CD4-positive, alpha-beta memory T cell (primary cell): ENCODE data around the gene AOPEP. TPM values are rescaled to one million over a fixed set of nuclear protein-coding genes. Genes with fewer than 3 reads are reported as not detected.
A peak's percentile ranks its signal among the peaks of the same experiment; 100 is the strongest.

Experiments
- CTCF ChIA-PET: fragments of 350-600 bp; sonication (Branson Sonifier 250); formaldehyde crosslinking; loops from one replicate; lab custom pipeline; 2021; ENCODE audit warnings: inconsistent platforms; ENCODE audit not compliant: partially characterized antibody; lab: Charles Lee
- POLR2A ChIA-PET: fragments of 350-600 bp; sonication (Branson Sonifier 250); formaldehyde crosslinking; loops from one replicate; lab custom pipeline; 2021; ENCODE audit not compliant: partially characterized antibody; lab: Charles Lee
- DNase-seq, 5 donors: peaks; one replicate each; pipeline versions ENCODE4 v3.0.0 to v3.0.0-alpha.2; 2020 to 2022; ENCODE audit warnings: mixed read lengths in 1 of 5
- H3K27ac ChIP-seq: one replicate; pipeline ENCODE4 v1.7.0; 2013; ENCODE audit warnings: low read depth, low read length
- H3K27me3 ChIP-seq: 2 replicates; pipeline ENCODE4 v1.7.0; 2013; ENCODE audit warnings: mild to moderate bottlenecking, low read length, moderate library complexity; ENCODE audit not compliant: insufficient read depth
- H3K36me3 ChIP-seq: 2 replicates; pipeline ENCODE4 v1.7.0; 2013; ENCODE audit warnings: mild to moderate bottlenecking, low read length, moderate library complexity; ENCODE audit not compliant: insufficient read depth
- H3K4me1 ChIP-seq: 2 replicates; pipeline ENCODE4 v1.7.0; 2013; ENCODE audit warnings: mild to moderate bottlenecking, low read length, moderate library complexity; ENCODE audit not compliant: insufficient read depth
- H3K4me3 ChIP-seq, 2 donors: one replicate each; pipeline ENCODE4 v1.7.0; 2013; ENCODE audit warnings: low read length in 2 of 2, mild to moderate bottlenecking in 1 of 2
- H3K9me3 ChIP-seq, 2 donors: one replicate each; pipeline ENCODE4 v1.7.0; 2013; ENCODE audit warnings: low read length in 2 of 2, control low read depth in 1 of 2; ENCODE audit not compliant: control insufficient read depth in 1 of 2
- H3K27ac Mint-ChIP-seq, 7 donors: one replicate each; pipeline ENCODE4 v1.8.0; 2020 to 2021; ENCODE audit warnings: mixed read lengths in 7 of 7, mild to moderate bottlenecking in 6 of 7, inconsistent platforms in 3 of 7, moderate library complexity in 3 of 7
- H3K27me3 Mint-ChIP-seq, 2 donors: one replicate each; pipeline ENCODE4 v1.8.0; 2020 to 2021; ENCODE audit warnings: mixed read lengths in 2 of 2
- H3K36me3 Mint-ChIP-seq, 2 donors: one replicate each; pipeline ENCODE4 v1.8.0; 2020 to 2021; ENCODE audit warnings: mixed read lengths in 2 of 2, inconsistent platforms in 1 of 2, mild to moderate bottlenecking in 1 of 2
- H3K4me1 Mint-ChIP-seq, 4 donors: one replicate each; pipeline ENCODE4 v1.8.0; 2020 to 2021; ENCODE audit warnings: mixed read lengths in 4 of 4, mild to moderate bottlenecking in 1 of 4
- H3K4me3 Mint-ChIP-seq, 8 donors: one replicate each; pipeline ENCODE4 v1.8.0; 2020 to 2021; ENCODE audit warnings: mixed read lengths in 8 of 8, mild to moderate bottlenecking in 7 of 8, moderate library complexity in 6 of 8, inconsistent platforms in 3 of 8
- H3K9me3 Mint-ChIP-seq, 8 donors: one replicate each; pipeline ENCODE4 v1.8.0; 2020 to 2021; ENCODE audit warnings: mixed read lengths in 8 of 8, mild to moderate bottlenecking in 5 of 8, inconsistent platforms in 3 of 8, moderate library complexity in 1 of 8
- intact Hi-C: fragments of 100-400 bp; cut with micrococcal nuclease; formaldehyde crosslinking; loops from one replicate; pipeline ENCODE4 v1.15.1; 2023
- polyA plus RNA-seq, 2 donors: library from polyadenylated mRNA; unstranded; fragments of 300-500 nt; fragmentation: Illumina TruSeq; gene quantifications; one replicate each; pipeline ENCODE4 v1.2.3, GENCODE V29; 2021
- total RNA-seq, 2 experiments: library from RNA; stranded (reverse); gene quantifications; one replicate each; pipeline ENCODE4 v1.2.3, GENCODE V29; 2021

Gene AOPEP
- total and polyA plus RNA-seq, 4 experiments from 2014 or later = 3.1 to 11.7 (median 7.6) TPM

DNA sequence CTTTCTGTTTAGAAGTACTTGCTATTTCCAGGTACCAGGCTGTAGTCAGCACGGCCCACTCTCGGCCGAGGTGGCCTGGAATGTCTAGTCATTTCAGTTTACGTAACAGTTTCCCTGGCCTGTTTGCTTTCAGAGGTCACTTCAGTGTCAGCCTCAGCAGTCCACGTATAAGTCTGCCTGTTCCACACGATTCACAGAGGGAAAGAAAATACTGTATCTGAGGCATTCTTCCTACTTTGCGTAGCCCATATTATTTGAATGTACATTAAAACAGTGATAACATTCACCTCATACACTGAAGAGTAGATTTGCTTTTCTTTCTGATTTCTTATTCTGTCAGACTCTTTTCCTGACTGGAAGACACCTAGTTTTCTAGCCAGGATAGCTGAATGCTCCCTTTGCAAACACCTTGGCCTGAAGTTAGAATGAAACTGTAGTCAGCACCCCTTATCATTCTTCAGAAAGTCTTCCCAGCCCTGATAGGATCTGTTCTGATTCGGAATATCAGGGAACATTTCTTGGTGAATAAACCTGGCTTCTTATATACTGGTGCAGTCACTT, 140.9 kb downstream of the AOPEP start:
- peaks cover 35% of the 10 kb centered on the region for H3K4me1 ChIP-seq
- no peaks in the 10 kb centered on the region for H3K27me3 ChIP-seq
- H3K4me3 Mint-ChIP-seq = no peak overlapping the region
- peaks cover 28 to 52% (median 43%) of the 10 kb centered on the region in 4 donors for H3K4me1 Mint-ChIP-seq
- H3K36me3 ChIP-seq = no peaks in the 10 kb centered on the region
- H3K9me3 ChIP-seq = no peaks in the 10 kb centered on the region
- POLR2A ChIA-PET = no interaction called here
- no peak for DNase-seq
- no peaks in the 10 kb centered on the region for H3K27me3 Mint-ChIP-seq
- CTCF ChIA-PET = no interaction called here
- H3K9me3 Mint-ChIP-seq = no peaks in the 10 kb centered on the region
- peak overlapping the region in 1 of 7 donors; percentile 0 for H3K27ac Mint-ChIP-seq
- no peak overlapping the region for H3K27ac ChIP-seq
- H3K36me3 Mint-ChIP-seq = peaks cover 0 to 3% of the 10 kb centered on the region in 2 donors
- intact Hi-C loops = no loop called here
- H3K4me3 ChIP-seq = no peak overlapping the region

DNA sequence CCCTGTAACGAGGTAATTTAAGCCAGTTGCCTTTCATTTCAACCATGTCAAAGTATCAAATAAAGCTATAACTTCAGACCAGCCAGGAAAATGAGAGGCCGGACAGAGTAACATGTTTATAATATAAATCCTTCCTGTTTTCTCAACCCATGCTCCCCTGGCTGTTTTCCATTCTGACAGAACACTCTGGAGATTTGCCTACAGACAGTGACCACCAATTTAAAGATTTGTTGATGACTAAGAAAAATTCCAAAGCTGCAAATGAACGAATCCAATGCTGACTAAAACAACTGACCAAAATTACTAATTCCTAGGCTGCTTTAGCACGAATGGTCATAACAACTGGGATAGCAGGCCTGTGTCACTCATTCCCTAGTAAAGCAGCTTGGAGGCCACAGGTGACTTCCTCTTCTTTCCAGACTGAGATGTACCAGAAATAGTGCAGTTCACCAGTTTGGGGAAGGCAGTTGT, 141.4 kb downstream of the AOPEP start:
- intact Hi-C loops = no loop called here
- no peaks in the 10 kb centered on the region for H3K9me3 Mint-ChIP-seq
- no peaks in the 10 kb centered on the region for H3K27me3 ChIP-seq
- H3K4me3 Mint-ChIP-seq = no peak overlapping the region
- peaks cover 23 to 52% (median 41%) of the 10 kb centered on the region in 4 donors for H3K4me1 Mint-ChIP-seq
- peaks cover 33% of the 10 kb centered on the region for H3K4me1 ChIP-seq
- no peaks in the 10 kb centered on the region for H3K27me3 Mint-ChIP-seq
- H3K27ac ChIP-seq = no peak overlapping the region
- H3K36me3 ChIP-seq = no peaks in the 10 kb centered on the region
- H3K27ac Mint-ChIP-seq = no peak overlapping the region
- ChIA-PET POLR2A (interaction anchor here (0.5 kb wide), 1 partner anchor 87 kb away, joined by 3 read pairs; no protein-coding TSS in a partner anchor), CTCF (no interaction called here)
- no peak overlapping the region for H3K4me3 ChIP-seq
- no peak for DNase-seq
- peaks cover 0 to 3% of the 10 kb centered on the region in 2 donors for H3K36me3 Mint-ChIP-seq
- H3K9me3 ChIP-seq = no peaks in the 10 kb centered on the region

DNA sequence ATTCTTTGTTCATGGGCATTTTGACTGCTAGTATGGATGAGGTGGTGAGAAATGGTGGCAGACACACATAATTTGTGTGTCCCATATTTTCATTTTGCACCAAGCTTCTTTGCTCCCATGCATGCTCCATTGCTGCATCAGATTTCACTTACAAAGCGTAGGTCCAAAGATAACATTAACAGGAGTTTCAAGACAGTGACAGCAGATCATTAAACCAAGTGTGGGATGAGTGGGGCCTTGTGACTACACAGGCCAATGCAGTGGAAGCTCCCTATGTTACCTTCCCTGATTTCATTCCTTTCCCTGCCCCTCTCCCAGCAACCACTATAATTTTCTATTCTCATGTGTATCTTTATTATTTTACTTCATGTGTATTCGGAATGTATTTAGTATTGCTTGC, 142.0 kb downstream of the AOPEP start:
- intact Hi-C loops = no loop called here
- H3K4me3 Mint-ChIP-seq = no peak overlapping the region
- H3K36me3 Mint-ChIP-seq = peaks cover 0 to 3% of the 10 kb centered on the region in 2 donors
- ChIA-PET CTCF (no interaction called here), POLR2A (interaction anchor here (0.5 kb wide), 1 partner anchor 87 kb away, joined by 3 read pairs; no protein-coding TSS in a partner anchor)
- no peaks in the 10 kb centered on the region for H3K27me3 Mint-ChIP-seq
- Histone ChIP-seq H3K27me3 (no peaks in the 10 kb centered on the region), H3K4me1 (peaks cover 33% of the 10 kb centered on the region), H3K27ac (no peak overlapping the region), H3K36me3 (no peaks in the 10 kb centered on the region), H3K9me3 (no peaks in the 10 kb centered on the region), H3K4me3 (no peak overlapping the region)
- DNase-seq = no peak
- H3K9me3 Mint-ChIP-seq = no peaks in the 10 kb centered on the region
- peaks cover 23 to 51% (median 40%) of the 10 kb centered on the region in 4 donors for H3K4me1 Mint-ChIP-seq
- H3K27ac Mint-ChIP-seq = peak overlapping the region in 3 of 7 donors; percentile 3 to 71 (median 5)

DNA sequence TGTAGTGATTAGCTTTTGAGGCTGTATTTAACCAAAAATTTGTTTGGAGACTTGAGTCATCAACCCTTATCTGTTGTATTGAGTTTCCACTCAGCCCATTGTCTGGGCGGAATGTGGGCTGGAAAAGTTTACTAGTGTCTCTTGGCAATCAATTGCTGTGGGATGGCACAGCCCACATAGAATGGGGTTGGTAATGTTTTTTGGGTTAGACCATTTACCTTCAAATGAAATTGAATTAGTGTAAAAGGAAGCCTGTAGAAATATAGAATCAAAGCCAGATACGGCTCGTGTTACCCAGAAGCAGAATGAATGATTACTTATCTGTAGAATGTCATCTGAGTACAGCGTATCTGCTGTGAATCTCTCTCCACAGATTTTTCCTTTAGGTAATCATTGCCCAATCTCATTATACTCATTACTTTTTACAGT, 142.9 kb downstream of the AOPEP start:
- no peak for DNase-seq
- Histone ChIP-seq H3K27ac (no peak overlapping the region), H3K36me3 (no peaks in the 10 kb centered on the region), H3K27me3 (no peaks in the 10 kb centered on the region), H3K4me3 (no peak overlapping the region), H3K9me3 (no peaks in the 10 kb centered on the region), H3K4me1 (peaks cover 33% of the 10 kb centered on the region)
- CTCF ChIA-PET = no interaction called here
- Mint-ChIP-seq H3K9me3 (no peaks in the 10 kb centered on the region), H3K4me3 (peak overlapping the region in 1 of 8 donors; percentile 54), H3K27ac (peak overlapping the region in 2 of 7 donors; percentile 35 to 80), H3K27me3 (no peaks in the 10 kb centered on the region), H3K4me1 (peaks cover 21 to 42% (median 33%) of the 10 kb centered on the region in 4 donors), H3K36me3 (peaks cover 0 to 3% of the 10 kb centered on the region in 2 donors)
- POLR2A ChIA-PET = interaction anchor here (4.1 kb wide), 1 partner anchor 9 kb away, joined by 46 read pairs; no protein-coding TSS in a partner anchor
- intact Hi-C loops = no loop called here

DNA sequence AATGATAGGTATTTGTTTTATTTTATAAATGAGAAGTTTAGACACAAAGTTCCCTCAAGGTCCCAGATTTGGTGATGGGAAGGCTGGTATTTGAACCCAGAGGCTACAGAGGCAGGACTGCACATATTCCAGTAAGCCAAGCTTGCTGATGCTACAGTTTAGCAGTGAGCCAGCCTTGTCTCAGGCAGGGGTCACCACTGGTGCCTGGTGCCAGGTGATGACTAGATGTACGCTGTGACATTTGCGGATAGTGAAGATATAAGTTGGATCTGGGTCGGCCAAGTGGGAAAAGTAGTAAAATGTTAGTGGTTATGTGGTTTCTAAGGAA, 143.9 kb downstream of the AOPEP start:
- Mint-ChIP-seq H3K4me1 (peaks cover 21 to 42% (median 33%) of the 10 kb centered on the region in 4 donors), H3K27me3 (no peaks in the 10 kb centered on the region), H3K9me3 (no peaks in the 10 kb centered on the region), H3K4me3 (peak overlapping the region in 7 of 8 donors; percentile 0 to 91 (median 83)), H3K36me3 (peaks cover 1 to 3% of the 10 kb centered on the region in 2 donors), H3K27ac (peak overlapping the region; percentile 80 to 99 (median 98))
- Histone ChIP-seq H3K27me3 (no peaks in the 10 kb centered on the region), H3K4me3 (peak overlapping the region in 1 of 2 donors; percentile 2), H3K27ac (no peak overlapping the region), H3K9me3 (no peaks in the 10 kb centered on the region), H3K36me3 (no peaks in the 10 kb centered on the region), H3K4me1 (peaks cover 33% of the 10 kb centered on the region)
- POLR2A ChIA-PET = interaction anchor here (2.3 to 4.1 kb wide), 2 partner anchors 10 to 13 kb away, joined by 5 to 46 read pairs; no protein-coding TSS in a partner anchor
- DNase-seq = no peak
- CTCF ChIA-PET = no interaction called here
- intact Hi-C loops = no loop called here

DNA sequence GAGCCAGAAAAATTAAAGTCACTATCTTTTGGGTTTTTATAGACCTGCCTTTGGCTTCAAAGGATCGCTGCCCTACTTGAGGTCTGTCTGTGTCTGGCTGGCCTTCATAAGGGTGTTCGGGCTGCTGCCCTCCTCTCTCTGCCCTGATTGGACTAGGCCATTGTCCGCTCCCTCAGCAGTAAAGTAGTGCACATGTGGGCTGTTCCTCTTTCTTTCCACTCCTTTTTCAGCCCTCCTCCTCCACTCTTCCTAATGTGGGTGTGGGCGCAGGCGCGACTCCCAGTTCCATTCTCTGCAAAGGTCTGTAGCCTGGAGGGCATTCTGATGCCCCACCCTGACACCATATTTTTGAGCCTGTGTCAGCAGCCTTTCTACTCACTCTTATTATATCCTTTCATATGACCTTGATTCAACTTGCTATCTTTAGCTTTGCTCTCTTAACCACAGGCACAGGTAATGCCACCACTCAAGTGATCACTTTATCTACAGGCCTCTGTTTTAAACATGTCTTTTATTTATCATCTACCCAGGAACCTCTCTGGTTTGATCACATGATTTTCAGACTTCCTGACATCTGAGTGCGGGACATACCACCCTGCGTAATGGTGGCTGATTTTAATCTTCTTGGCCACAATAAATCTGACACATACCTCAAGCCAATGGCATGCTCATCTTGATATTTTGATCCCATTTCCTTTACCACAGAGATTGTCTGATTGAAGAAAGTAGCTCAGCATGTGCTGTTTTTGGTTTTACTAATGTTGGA, 144.5 kb downstream of the AOPEP start:
- Mint-ChIP-seq H3K4me3 (peak overlapping the region; percentile 67 to 91 (median 82)), H3K27me3 (no peaks in the 10 kb centered on the region), H3K4me1 (peaks cover 24 to 42% (median 35%) of the 10 kb centered on the region in 4 donors), H3K9me3 (no peaks in the 10 kb centered on the region), H3K27ac (peak overlapping the region; percentile 80 to 99 (median 98)), H3K36me3 (peaks cover 3 to 6% of the 10 kb centered on the region in 2 donors)
- intact Hi-C loops = loop anchor here (1.0 kb wide), 1 partner anchor 10 kb away; no protein-coding TSS in a partner anchor
- peaks cover 33% of the 10 kb centered on the region for H3K4me1 ChIP-seq
- no peaks in the 10 kb centered on the region for H3K9me3 ChIP-seq
- H3K36me3 ChIP-seq = no peaks in the 10 kb centered on the region
- POLR2A ChIA-PET = interaction anchor here (1.6 to 4.1 kb wide), 3 partner anchors 10 to 145 kb away, joined by 5 to 46 read pairs (median 6); partner anchors contain the start of gene AOPEP
- H3K27me3 ChIP-seq = no peaks in the 10 kb centered on the region
- peak overlapping the region in 1 of 2 donors; percentile 2 for H3K4me3 ChIP-seq
- CTCF ChIA-PET = interaction anchor here (1.2 kb wide), 2 partner anchors 10 kb away, joined by 3 to 6 read pairs; no protein-coding TSS in a partner anchor
- H3K27ac ChIP-seq = no peak overlapping the region
- peak; percentile 86 to 92 (median 88) for DNase-seq
